ENCODE data around the gene MC1R.

GRCh38 chr16:89897204-89897603 lies 21.5 kb upstream of the MC1R start:
- TF ChIP-seq CTCF (IDR thresholded peaks at IDR 0.05) (no peak), POLR2A (IDR thresholded peaks at IDR 0.05) (no peak)
